ENCODE measurements around the gene PITPNM2. TPM values are rescaled to one million over a fixed set of nuclear protein-coding genes. Genes with fewer than 3 reads are reported as not detected.

Gene PITPNM2
- total and polyA plus RNA-seq, 9 of the 15 experiments (the other 6 are each of a cell fraction or from before 2014, with no cell fraction given), result 0.03 to 10.8 (median 2.9) TPM

GRCh38 chr12:123167329-123167728, 16.4 kb upstream of the PITPNM2 start:
- intact Hi-C loops (cut with micrococcal nuclease), result no loop called here
- TF ChIP-seq SRSF1 (IDR thresholded peaks at IDR 0.05; ENCODE audit: low read depth, low read length) (no peak), CHD1 (IDR thresholded peaks at IDR 0.05; ENCODE audit: low read length) (no peak), KLF10 (CRISPR knock-in tag; IDR thresholded peaks at IDR 0.05) (no peak), MECOM (CRISPR knock-in tag; IDR thresholded peaks at IDR 0.05) (no peak)
- Histone ChIP-seq H3K9me1 (ENCODE audit: control insufficient read depth, insufficient read depth, low read length) (no peaks in the 10 kb centered on the region), H3K9me3 (replicated peaks; ENCODE audit: control insufficient read depth, insufficient read depth, low read depth, low read length) (no peaks in the 10 kb centered on the region), H3K79me2 (ENCODE audit: control insufficient read depth, insufficient read depth, low read length) (no peaks in the 10 kb centered on the region), H2AFZ (ENCODE audit: low read depth, low read length) (no peak overlapping the region), H4K20me1 (replicated peaks; ENCODE audit: control insufficient read depth, insufficient read depth, low read length) (no peaks in the 10 kb centered on the region), H3K4me1 (replicated peaks in 1 of 2; ENCODE audit: control insufficient read depth in 2 of 2, insufficient read depth in 2 of 2, low read length in 2 of 2) (no peaks in the 10 kb centered on the region), H3K27me3 (ENCODE audit: control insufficient read depth in 2 of 2, insufficient read depth in 2 of 2, low read length in 2 of 2) (no peaks in the 10 kb centered on the region), H3K27ac (ENCODE audit: extremely low read depth, low read depth, low read length) (no peak overlapping the region), H3K4me3 (no peak overlapping the region), H3K4me2 (ENCODE audit: insufficient read depth, low read length) (no peak overlapping the region), H3K36me3 (ENCODE audit: control insufficient read depth, insufficient read depth, low read length) (peaks cover 73% of the 10 kb centered on the region), H3K9ac (ENCODE audit: insufficient read depth in 1 of 2, low read depth in 2 of 2, low read length in 2 of 2) (no peak overlapping the region)
- no peak for DNase-seq (ENCODE audit: extremely low read depth in 1 of 4, low spot score in 3 of 4)
- 41% methylated on average over 2 of the region's 2 CpGs for WGBS (ENCODE audit: insufficient coverage, low coverage, missing lambda C conversion rate)
- ATAC-seq, result no peak
- ChIA-PET POLR2A (interaction anchor here (0.6 to 1.0 kb wide), 4 partner anchors 9 to 344 kb away, joined by 3 to 6 read pairs (median 4); no protein-coding TSS in a partner anchor), CTCF (ENCODE audit: low intra/inter-chr PET ratio) (no interaction called here)
- in situ Hi-C loops (cut with MboI), result no loop called here
- FAIRE-seq, result no peak
- BruUV-seq (replicated peaks), result no TSS peak

GRCh38 chr12:123165537-123165936, 14.6 kb upstream of the PITPNM2 start:
- ChIA-PET CTCF (ENCODE audit: low intra/inter-chr PET ratio) (no interaction called here), POLR2A (interaction anchor here (0.5 to 1.7 kb wide), 4 partner anchors 8 to 67 kb away, joined by 3 to 7 read pairs (median 4); no protein-coding TSS in a partner anchor)
- Histone ChIP-seq H3K4me3 (no peak overlapping the region), H3K9ac (ENCODE audit: insufficient read depth in 1 of 2, low read depth in 2 of 2, low read length in 2 of 2) (no peak overlapping the region), H3K36me3 (ENCODE audit: control insufficient read depth, insufficient read depth, low read length) (peaks cover 78% of the 10 kb centered on the region), H3K79me2 (ENCODE audit: control insufficient read depth, insufficient read depth, low read length) (no peaks in the 10 kb centered on the region), H3K9me3 (replicated peaks; ENCODE audit: control insufficient read depth, insufficient read depth, low read depth, low read length) (no peaks in the 10 kb centered on the region), H3K4me1 (replicated peaks in 1 of 2; ENCODE audit: control insufficient read depth in 2 of 2, insufficient read depth in 2 of 2, low read length in 2 of 2) (no peaks in the 10 kb centered on the region), H2AFZ (ENCODE audit: low read depth, low read length) (no peak overlapping the region), H3K9me1 (ENCODE audit: control insufficient read depth, insufficient read depth, low read length) (no peaks in the 10 kb centered on the region), H3K4me2 (ENCODE audit: insufficient read depth, low read length) (no peak overlapping the region), H4K20me1 (replicated peaks; ENCODE audit: control insufficient read depth, insufficient read depth, low read length) (no peaks in the 10 kb centered on the region), H3K27ac (ENCODE audit: extremely low read depth, low read depth, low read length) (no peak overlapping the region), H3K27me3 (ENCODE audit: control insufficient read depth in 2 of 2, insufficient read depth in 2 of 2, low read length in 2 of 2) (no peaks in the 10 kb centered on the region)
- WGBS (ENCODE audit: insufficient coverage, low coverage, missing lambda C conversion rate), result 85% methylated on average over 4 of the region's 4 CpGs
- no TSS peak for BruUV-seq (replicated peaks)
- ATAC-seq, result no peak
- DNase-seq (ENCODE audit: extremely low read depth in 1 of 4, low spot score in 3 of 4), result no peak
- no peak for FAIRE-seq
- intact Hi-C loops (cut with micrococcal nuclease) (no loop called here), in situ Hi-C loops (cut with MboI) (no loop called here)
- no peak for TF ChIP-seq HINFP (tag; conservative IDR thresholded peaks at IDR 0.05; ENCODE audit: low read depth)
- TF ChIP-seq PURB (CRISPR knock-in tag; IDR thresholded peaks at IDR 0.05; ENCODE audit: low read depth), result no peak
- no peak for TF ChIP-seq HCFC1 (IDR thresholded peaks at IDR 0.05; ENCODE audit: low read depth, low read length)
- TF ChIP-seq SMAD1 (IDR thresholded peaks at IDR 0.05; ENCODE audit: low read depth, low read length, partially characterized antibody), result no peak
- no peak for TF ChIP-seq HMG20A (CRISPR knock-in tag; conservative IDR thresholded peaks at IDR 0.05)
- no peak for TF ChIP-seq ARID3B (CRISPR knock-in tag; IDR thresholded peaks at IDR 0.05; ENCODE audit: borderline replicate concordance)
- TF ChIP-seq ERF (CRISPR knock-in tag; IDR thresholded peaks at IDR 0.05), result no peak

All from K562 (cell line).